H1 (cell line): Measurements from ENCODE around the gene TMEM63A. TPM values are rescaled to one million over a fixed set of nuclear protein-coding genes. Genes with fewer than 3 reads are reported as not detected.

ENCODE experiments used
- EZH2 ChIP-seq: fragments of 200-600 bp; sonication (generic); IDR thresholded peaks from 2 replicates; pipeline ENCODE4 v1.7.1; 2012; ENCODE audit warnings: low read depth, mild to moderate bottlenecking, moderate library complexity, low read length, inconsistent platforms; ENCODE audit not compliant: severe bottlenecking
- GTF2F1 ChIP-seq: IDR thresholded peaks from 2 replicates; pipeline ENCODE4 v1.6.1; 2012; ENCODE audit warnings: low read depth, low read length, improper control_type of control experiment, borderline replicate concordance
- SIX5 ChIP-seq: IDR thresholded peaks from 2 replicates; pipeline ENCODE4 v1.6.1; 2011; ENCODE audit warnings: mild to moderate bottlenecking, low read depth, low read length
- SP4 ChIP-seq: IDR thresholded peaks from 2 replicates; pipeline ENCODE4 v1.6.1; 2012; ENCODE audit warnings: low read length, inconsistent platforms
- SRF ChIP-seq: IDR thresholded peaks from 2 replicates; pipeline ENCODE4 v1.6.1; 2011; ENCODE audit warnings: mild to moderate bottlenecking, low read depth, low read length, moderate library complexity
- polyA plus RNA-seq, 7 experiments: library from polyadenylated mRNA; depleted of rRNA in 3 of 7; stranded (reverse) in 5 of 7; unstranded in 2 of 7; fragments of >200 nt in 5 of 7; fragments of 200-250 nt in 2 of 7; gene quantifications; 1 replicate in 5 of 7; 2 replicates in 1 of 7; 4 replicates in 1 of 7; pipeline versions ENCODE4 v1.2.1 to v1.2.3, GENCODE V29; 2011 to 2013; ENCODE audit warnings: missing spikeins in 2 of 7, mixed read lengths in 2 of 7
- total RNA-seq: library from RNA; stranded (reverse); fragmentation: NEBNext Ultra II Directional; extraction: Animal tissue kit (Norgen Biotek cat#: 25700); gene quantifications from 2 replicates; pipeline ENCODE4 v1.2.1, GENCODE V29; 2021
- TF ChIP-seq, protein P1 (sequence below): fragments of 300-600 bp; sonication (generic); IDR thresholded peaks from 2 replicates; pipeline ENCODE4 v1.7.1; 2012; ENCODE audit warnings: low read length, moderate library complexity, mild to moderate bottlenecking, inconsistent platforms; ENCODE audit not compliant: insufficient replicate concordance
- TF ChIP-seq, protein P2 (sequence below), 3 experiments: IDR thresholded peaks; 1 replicate in 2 of 3; 2 replicates in 1 of 3; pipeline versions ENCODE4 v1.5.1 to v1.6.1; 2011; ENCODE audit warnings: low read length in 3 of 3, mild to moderate bottlenecking in 3 of 3, inconsistent platforms in 2 of 3, low read depth in 1 of 3, moderate library complexity in 1 of 3; ENCODE audit not compliant: insufficient read depth in 1 of 3; ENCODE audit errors: control extremely low read depth in 1 of 3

Gene TMEM63A
- total and polyA plus RNA-seq, 2 of the 8 experiments (the other 6 are each of a cell fraction or from before 2014, with no cell fraction given): 26.1 to 55.4 TPM

DNA sequence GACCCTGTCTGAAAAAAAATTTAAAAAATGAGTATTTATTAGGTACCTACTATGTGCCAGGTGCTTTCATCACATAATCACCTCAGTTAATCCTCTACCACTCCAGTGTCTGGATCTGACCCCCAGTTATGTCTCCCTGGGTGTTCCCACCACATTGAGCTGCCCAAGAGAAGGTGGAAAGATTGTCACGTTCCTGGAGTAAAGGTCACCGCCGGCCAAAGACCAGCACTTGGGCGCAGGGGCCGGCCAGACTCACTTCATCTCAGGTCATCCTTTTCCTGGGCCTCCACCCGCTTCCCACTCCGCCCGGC is 41.2 kb upstream of the TMEM63A start (continued):
- TF ChIP-seq, protein P1, sequence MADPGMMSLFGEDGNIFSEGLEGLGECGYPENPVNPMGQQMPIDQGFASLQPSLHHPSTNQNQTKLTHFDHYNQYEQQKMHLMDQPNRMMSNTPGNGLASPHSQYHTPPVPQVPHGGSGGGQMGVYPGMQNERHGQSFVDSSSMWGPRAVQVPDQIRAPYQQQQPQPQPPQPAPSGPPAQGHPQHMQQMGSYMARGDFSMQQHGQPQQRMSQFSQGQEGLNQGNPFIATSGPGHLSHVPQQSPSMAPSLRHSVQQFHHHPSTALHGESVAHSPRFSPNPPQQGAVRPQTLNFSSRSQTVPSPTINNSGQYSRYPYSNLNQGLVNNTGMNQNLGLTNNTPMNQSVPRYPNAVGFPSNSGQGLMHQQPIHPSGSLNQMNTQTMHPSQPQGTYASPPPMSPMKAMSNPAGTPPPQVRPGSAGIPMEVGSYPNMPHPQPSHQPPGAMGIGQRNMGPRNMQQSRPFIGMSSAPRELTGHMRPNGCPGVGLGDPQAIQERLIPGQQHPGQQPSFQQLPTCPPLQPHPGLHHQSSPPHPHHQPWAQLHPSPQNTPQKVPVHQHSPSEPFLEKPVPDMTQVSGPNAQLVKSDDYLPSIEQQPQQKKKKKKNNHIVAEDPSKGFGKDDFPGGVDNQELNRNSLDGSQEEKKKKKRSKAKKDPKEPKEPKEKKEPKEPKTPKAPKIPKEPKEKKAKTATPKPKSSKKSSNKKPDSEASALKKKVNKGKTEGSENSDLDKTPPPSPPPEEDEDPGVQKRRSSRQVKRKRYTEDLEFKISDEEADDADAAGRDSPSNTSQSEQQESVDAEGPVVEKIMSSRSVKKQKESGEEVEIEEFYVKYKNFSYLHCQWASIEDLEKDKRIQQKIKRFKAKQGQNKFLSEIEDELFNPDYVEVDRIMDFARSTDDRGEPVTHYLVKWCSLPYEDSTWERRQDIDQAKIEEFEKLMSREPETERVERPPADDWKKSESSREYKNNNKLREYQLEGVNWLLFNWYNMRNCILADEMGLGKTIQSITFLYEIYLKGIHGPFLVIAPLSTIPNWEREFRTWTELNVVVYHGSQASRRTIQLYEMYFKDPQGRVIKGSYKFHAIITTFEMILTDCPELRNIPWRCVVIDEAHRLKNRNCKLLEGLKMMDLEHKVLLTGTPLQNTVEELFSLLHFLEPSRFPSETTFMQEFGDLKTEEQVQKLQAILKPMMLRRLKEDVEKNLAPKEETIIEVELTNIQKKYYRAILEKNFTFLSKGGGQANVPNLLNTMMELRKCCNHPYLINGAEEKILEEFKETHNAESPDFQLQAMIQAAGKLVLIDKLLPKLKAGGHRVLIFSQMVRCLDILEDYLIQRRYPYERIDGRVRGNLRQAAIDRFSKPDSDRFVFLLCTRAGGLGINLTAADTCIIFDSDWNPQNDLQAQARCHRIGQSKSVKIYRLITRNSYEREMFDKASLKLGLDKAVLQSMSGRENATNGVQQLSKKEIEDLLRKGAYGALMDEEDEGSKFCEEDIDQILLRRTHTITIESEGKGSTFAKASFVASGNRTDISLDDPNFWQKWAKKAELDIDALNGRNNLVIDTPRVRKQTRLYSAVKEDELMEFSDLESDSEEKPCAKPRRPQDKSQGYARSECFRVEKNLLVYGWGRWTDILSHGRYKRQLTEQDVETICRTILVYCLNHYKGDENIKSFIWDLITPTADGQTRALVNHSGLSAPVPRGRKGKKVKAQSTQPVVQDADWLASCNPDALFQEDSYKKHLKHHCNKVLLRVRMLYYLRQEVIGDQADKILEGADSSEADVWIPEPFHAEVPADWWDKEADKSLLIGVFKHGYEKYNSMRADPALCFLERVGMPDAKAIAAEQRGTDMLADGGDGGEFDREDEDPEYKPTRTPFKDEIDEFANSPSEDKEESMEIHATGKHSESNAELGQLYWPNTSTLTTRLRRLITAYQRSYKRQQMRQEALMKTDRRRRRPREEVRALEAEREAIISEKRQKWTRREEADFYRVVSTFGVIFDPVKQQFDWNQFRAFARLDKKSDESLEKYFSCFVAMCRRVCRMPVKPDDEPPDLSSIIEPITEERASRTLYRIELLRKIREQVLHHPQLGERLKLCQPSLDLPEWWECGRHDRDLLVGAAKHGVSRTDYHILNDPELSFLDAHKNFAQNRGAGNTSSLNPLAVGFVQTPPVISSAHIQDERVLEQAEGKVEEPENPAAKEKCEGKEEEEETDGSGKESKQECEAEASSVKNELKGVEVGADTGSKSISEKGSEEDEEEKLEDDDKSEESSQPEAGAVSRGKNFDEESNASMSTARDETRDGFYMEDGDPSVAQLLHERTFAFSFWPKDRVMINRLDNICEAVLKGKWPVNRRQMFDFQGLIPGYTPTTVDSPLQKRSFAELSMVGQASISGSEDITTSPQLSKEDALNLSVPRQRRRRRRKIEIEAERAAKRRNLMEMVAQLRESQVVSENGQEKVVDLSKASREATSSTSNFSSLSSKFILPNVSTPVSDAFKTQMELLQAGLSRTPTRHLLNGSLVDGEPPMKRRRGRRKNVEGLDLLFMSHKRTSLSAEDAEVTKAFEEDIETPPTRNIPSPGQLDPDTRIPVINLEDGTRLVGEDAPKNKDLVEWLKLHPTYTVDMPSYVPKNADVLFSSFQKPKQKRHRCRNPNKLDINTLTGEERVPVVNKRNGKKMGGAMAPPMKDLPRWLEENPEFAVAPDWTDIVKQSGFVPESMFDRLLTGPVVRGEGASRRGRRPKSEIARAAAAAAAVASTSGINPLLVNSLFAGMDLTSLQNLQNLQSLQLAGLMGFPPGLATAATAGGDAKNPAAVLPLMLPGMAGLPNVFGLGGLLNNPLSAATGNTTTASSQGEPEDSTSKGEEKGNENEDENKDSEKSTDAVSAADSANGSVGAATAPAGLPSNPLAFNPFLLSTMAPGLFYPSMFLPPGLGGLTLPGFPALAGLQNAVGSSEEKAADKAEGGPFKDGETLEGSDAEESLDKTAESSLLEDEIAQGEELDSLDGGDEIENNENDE: no peak
- TF ChIP-seq SIX5: no peak
- TF ChIP-seq EZH2: no peak
- no peak for TF ChIP-seq GTF2F1
- no peak for TF ChIP-seq SRF
- no peak for TF ChIP-seq SP4
- TF ChIP-seq, protein P2, sequence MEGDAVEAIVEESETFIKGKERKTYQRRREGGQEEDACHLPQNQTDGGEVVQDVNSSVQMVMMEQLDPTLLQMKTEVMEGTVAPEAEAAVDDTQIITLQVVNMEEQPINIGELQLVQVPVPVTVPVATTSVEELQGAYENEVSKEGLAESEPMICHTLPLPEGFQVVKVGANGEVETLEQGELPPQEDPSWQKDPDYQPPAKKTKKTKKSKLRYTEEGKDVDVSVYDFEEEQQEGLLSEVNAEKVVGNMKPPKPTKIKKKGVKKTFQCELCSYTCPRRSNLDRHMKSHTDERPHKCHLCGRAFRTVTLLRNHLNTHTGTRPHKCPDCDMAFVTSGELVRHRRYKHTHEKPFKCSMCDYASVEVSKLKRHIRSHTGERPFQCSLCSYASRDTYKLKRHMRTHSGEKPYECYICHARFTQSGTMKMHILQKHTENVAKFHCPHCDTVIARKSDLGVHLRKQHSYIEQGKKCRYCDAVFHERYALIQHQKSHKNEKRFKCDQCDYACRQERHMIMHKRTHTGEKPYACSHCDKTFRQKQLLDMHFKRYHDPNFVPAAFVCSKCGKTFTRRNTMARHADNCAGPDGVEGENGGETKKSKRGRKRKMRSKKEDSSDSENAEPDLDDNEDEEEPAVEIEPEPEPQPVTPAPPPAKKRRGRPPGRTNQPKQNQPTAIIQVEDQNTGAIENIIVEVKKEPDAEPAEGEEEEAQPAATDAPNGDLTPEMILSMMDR (IDR thresholded peaks at IDR 0.05; ENCODE audit: control extremely low read depth in 1 of 3, insufficient read depth in 1 of 3, low read depth in 1 of 3, low read length in 3 of 3): no peak
- TF ChIP-seq, all 59 proteins: peak for 0
